SU-DHL-6 (cell line): ENCODE results near the gene INPP4A.

Experiments used
- CTCF ChIP-seq: fragments of 200-600 bp; sonication (generic); IDR thresholded peaks from one replicate; pipeline ENCODE4 v1.5.1; 2017; ENCODE audit warnings: antibody characterized with exemption, mild to moderate bottlenecking, low read length, moderate library complexity; ENCODE audit not compliant: insufficient read depth, poor library complexity, severe bottlenecking
- EZH2phosphoT487 ChIP-seq: fragments of 200-600 bp; sonication (generic), shearing (Covaris generic); conservative IDR thresholded peaks from 2 replicates; pipeline ENCODE4 v1.6.1; 2018; ENCODE audit warnings: mild to moderate bottlenecking, antibody characterized with exemption, low read length, moderate library complexity, mixed read lengths

DNA sequence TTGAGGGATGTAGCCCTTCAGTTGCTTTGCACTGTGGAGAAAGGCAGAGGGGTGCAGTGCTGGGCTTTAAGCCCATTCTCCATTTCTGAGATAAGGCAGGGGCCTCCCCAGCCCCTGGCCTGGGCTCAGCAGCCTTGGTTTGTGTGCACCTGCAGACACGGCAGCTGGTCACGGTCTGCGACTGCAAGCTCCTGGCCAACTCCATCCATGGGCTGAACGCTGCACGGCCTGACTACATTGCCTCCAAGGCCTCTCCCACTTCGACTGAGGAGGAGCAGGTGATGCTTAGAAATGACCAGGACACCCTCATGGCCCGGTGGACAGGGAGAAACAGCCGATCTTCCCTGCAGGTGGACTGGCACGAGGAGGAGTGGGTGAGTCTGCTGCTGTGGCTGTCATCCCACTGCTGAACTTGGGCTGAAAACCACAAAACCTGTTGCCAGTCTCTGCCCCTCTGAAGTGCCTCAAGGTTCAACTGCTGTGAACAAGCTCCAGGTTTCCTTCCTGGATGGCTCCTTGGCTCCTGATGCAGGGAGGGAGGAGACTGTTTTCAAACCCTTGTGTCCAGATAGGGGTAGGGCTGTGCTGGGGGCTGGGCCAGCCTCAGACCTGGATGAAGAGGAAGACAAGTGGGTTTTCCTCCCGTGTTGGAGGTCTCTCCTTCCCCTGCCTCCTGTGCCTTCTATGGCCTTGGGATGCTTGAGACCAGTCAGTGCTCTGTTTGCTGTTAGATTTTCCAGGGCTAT lies 109.6 kb downstream of the INPP4A start:
- TF ChIP-seq CTCF, result no peak
- TF ChIP-seq EZH2phosphoT487, result no peak
